IPS DF 19.7 (cell line): ENCODE results near the gene RBM43.
"Not testable (repeated sequence)": the region's sequence is repeated elsewhere in the genome, so short reads cannot be mapped to it uniquely, and the experiment has no call there.

Source experiments
- DNase-seq: peaks from one replicate; pipeline ENCODE4 v3.0.0-alpha.2; 2013; ENCODE audit warnings: low read depth, low spot score

Gene RBM43

DNA sequence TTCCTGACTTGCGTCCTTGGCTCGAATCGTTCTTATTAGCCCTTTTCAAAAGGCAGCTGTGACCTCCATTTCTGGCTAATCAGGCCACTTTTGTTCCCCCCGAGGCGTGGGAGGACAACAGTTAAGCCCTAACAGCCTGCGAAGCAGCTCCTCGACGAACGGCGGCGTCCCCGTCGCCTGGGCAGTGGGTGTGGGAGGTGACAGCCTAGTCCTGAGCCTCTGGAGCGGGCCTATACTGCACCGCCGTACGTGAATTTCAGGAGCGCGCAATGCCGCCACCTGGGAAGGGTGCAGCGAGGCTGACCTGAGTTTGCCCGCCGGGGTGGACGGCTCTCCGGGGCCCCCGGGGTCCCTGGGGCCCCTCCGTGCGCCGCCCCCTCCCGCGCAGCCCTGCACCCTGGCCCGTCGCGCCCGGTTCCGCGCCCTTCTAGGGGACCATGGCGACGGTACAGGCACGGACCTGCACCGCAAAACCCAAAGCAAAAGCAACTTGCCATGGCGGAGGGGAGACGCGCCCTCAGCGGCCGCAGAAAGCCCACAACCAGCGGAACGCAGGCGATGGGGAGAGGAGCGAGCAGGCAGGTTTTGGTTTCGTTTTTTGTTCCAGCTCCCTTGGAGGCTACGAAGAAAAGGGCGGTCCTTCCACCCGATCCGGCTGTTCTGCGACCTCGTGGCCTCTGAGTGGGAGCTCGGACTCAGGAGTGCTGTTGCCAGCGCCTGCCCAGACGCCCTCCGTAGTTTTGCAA is at the start of gene RBM43:
Gene RBM43, minus strand, starts transcription at position 633 of the 746 bp plus-strand sequence. Its CDS starts 136 bp downstream, at position 497.
- DNase-seq: peak; percentile 65

DNA sequence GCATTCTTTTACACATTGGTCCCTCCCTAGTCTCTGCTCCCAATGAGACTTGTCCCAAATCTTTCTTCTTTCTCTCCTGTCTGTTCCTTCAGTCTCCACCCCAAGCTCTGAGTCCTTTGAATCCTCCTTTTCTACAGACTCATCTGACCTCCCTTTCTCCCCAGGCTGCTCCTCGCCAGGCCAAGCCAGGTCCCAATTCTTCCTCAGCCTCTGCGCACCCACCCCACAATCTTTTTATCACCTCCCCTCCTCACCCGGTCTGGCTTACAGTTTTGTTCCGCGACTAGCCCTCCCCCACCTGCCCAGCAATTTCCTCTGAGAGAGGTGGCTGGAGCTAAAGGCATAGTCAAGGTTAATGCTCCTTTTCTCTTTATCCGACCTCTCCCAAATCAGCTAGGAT is 48.6 kb upstream of the RBM43 start:
- DNase-seq: not testable (repeated sequence)

DNA sequence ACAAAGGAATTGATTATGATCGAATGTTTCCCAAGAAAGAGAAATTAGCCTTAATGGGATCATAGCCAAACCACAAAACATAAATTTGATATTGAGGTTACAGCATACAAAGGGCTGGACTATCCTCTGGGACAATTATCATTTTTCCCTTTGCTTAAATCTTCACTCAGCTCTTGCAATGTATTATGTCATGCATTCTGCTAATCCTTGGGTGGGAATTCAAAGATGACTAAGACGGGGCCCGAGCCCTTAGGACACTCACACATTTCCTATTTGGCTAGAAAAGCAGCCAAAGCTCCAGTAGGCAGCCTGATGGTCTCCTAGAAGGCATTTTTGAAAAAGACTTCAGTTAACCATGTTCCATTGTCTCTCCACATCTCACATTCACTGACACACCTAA is 45.0 kb upstream of the RBM43 start:
- no peak for DNase-seq

DNA sequence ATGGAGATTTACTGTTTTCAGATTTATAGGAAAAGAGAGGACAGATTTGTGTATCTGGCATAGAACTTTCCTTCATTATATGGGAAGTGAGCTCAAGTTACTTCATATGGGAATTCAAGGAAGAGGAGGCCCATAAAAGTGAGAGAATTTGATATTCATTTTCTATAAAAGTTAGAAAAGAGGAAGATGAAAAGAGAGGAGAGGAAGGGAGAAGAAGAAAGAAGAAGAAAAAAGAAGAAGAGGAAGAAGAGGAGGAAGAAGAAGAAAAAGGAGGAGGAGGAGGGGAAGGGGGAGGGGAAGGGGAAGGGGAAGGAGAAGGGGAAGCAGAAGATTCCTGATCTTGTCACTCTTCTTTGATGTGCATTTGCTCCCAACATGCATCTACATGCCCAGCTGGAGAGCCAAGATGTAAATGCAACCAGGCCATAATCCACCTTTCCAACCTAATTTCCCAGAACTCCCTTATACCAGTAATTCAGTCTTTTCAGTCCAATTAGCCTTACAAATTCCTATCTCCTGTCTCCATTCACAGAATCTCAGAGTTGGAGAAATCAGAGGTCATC is 43.5 kb upstream of the RBM43 start:
- no peak for DNase-seq

DNA sequence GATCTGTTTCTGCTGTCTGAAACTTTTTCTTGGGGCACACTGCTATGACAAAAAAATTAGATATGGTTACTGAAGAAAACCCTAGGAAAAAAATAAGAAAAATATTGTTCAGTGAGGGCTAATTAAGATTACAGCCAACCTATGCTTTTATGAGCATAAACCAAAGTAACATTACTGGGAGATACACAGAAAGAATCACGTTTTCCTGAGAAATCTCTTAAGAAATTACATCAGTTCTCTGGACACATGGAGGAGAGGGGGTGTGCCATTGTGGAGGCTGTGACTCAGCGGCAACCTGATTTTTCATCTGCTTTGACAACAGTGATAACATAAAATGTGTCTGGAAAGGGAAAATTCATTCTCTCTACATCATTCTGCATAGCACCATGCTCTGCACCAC is 41.2 kb upstream of the RBM43 start:
- no peak for DNase-seq

DNA sequence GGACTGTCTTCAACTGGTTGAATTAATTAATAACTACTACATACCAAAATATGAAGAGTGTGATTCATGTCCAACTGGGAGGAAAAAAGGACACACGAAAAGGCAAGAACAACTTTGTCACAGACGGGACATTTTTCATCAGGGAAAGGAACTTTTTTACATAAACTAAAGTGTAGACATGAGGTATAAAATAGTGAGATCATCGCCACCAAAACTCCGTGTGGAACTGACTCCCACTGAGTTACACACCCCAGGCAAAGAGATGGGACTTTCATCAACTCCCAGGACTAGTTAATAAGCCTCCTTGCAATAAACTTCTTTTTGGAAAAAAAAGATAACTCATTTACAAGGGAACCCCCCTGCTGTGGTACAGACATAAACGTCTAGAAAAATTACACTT is 40.7 kb upstream of the RBM43 start:
- no peak for DNase-seq

DNA sequence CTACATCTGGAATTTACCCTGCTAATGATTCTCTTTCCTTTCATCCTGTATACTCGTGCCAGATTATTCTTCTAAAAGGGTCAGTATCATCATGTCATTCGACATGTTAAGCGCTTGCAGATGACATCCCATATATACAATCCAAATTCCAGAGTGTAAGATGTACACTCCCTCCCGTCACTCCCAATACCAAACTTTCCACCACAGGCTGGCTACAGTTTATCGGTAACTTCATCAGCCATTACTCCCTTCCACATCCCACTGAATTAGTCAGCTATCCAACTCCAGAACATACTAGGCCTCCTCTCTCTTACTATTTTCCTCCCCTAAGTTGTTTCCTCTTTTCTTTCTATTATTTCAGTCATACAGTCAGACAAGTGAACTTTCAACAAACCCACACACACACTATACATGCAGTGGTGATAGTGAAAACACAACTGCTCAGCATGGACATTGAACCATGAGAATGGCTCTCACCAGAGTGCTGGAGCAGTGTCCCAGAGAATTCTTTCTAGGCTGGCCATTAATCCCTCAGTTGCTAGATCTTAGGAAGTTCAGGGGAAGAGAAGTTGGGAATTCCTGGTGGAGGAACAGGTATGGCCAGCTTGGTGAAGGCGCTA is 38.4 kb upstream of the RBM43 start:
- no peak for DNase-seq

DNA sequence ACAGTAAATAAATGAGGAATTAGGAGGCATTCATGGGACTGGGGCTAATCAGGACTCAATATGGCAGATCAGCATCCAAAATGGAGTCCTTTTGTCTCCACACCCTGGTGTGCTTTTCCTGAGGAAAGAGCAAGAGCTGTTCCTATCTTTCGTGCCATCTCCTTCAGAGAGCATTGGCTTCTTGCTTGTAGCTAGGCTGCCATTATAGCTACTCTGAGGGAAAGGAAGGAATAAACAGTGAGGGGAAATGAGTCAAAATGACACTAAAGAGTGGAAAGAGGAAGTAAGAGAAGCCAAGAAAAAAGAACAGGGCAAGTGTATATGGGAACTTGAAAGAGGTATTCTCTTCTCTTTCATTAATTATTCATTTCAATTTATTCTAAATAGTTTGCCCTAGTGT is 36.2 kb upstream of the RBM43 start:
- no peak for DNase-seq

DNA sequence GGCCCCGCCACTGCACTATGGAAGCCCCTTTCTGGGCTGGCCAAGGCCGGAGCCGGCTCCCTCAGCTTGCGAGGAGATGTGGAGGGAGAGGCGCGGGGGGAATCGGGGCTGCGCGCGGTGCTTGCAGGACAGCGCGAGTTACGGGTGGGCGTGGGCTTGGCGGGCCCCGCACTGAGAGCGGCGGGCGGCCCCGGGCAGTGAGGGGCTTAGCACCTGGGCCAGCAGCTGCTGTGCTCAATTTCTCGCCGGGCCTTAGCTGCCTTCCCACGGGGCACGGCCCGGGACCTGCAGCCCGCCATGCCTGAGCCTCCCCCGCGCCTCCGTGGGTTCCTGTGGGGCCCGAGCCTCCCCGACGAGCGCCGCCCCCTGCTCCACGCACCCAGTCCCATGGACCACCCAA is 34.3 kb upstream of the RBM43 start:
- not testable (repeated sequence) for DNase-seq

DNA sequence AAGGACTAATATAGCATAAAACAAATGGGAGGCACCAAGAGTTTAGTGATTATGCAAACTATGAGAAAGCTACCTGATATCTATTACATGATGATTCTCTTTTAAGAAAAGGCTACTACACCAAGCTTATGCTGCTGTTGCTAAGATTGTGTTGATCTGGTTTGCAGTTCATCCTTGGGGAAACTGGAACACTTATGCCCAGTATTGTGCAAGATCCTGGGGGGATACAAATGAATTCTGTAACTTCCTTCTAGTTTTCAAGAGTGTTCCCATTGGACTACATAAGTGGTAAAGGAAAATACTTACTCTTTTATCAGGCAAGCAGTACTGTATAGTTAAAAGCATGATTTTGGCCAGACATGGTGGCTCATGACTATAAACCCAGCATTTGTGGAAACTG is 30.9 kb upstream of the RBM43 start:
- no peak for DNase-seq

DNA sequence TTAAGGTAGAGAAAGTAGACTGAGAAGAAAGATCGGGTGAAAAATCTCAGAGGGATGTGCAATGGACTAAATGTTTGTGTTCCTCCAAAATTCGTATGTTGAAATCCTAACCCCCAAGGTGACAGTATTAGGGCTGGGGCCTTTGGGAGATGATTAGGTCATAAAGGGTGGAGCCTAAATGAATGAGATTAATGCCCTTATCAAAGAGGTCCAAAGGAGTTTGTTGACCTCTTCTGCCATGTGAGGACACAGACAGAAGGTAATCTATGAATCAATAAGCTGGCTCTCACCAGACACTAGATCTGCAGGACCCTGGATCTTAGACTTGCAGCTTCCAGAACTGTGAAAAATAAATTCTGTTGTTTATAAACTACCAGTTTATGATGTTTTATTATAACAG is 30.5 kb upstream of the RBM43 start:
- DNase-seq: no peak

DNA sequence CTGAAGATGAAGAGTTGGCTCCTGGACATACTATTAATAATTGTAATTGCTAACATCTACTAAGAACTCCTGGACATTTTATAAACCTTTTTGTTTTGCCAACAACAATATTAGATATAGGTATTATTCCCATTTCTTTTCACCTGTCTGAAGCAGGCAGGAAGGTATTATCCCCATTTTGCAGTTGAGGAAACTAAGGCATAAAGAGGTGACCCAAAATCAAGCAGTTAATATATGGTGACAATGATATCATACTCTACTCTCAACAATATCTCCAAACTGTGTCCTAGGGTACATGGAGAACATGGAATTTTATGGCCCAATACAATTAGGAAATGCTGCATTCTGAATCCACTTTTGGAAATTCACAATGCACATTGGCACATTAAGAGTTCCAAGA is 29.6 kb upstream of the RBM43 start:
- no peak for DNase-seq

DNA sequence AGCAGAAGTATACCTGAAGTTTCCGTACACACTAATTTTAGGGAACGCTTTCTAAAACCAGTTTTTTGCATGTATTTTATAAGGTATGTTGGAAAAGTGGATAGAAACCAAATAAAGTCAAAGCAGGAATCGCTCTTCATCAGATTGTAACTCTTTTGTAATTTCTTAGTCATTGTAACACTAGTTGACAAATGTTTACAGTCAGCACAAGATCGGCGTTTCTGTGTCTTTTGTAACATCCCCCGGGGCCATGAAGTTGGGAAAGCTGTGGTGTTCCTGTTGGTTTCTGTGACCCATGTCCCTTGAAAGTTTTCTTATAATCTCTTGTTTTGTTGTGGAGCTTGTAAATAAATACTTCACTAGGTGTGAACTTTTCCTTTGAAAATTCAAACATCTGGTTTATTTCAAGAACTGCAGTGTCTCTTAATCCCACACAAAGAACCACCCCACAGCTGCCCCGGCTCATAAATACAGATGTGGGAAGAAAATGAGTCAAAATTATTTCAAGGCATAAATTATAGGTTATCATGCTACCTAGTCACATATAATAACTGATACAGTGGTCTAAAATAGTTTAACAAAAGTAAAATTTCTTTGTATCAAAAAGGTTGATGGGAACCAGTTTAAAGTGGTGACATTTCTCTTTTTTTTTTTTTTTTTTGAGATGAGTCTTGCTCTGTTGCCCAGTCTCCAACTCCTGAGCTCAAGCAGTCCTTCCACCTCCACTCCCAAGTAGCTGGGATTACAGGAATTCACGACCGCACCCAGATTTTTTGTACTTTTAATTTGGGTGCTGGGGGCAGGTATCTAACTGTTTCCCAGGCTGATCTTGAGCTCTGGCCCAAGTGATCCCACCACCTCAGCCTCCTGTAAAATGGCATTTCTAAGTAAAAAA is 28.6 kb upstream of the RBM43 start:
- no peak for DNase-seq

DNA sequence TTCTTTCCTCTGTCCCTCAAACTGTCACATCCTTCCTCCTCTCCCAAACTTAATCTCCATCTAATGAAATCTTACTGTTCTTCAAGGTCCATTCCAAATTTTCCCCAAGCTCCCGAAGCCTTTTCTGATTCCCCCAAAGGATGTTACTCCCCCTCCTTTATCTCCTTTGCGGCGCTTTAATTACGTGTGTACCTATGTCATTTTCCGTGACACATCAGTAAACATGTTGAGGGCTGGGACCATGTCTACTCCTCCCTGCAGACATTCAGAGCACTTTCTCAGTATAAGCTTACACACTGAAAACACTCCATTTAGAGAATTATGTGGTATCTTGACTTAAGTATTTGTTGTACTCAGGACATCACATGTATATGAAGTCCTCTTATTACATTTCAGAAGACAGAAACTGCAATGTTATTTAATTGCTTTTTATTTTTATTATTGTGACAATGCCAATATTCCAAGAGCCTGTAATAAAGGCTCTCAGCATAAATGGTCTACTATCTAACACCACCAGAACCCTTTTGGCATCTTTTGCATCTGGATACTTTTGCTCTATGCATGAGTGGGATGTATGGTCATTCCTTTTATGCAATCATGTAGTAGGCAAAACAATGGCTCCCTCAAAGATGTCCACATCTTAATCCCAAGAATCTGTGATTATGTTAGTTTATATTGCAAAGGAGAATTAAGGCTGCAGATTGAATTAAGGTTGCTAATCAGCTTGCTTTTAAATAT is 26.0 kb upstream of the RBM43 start:
- DNase-seq: no peak

DNA sequence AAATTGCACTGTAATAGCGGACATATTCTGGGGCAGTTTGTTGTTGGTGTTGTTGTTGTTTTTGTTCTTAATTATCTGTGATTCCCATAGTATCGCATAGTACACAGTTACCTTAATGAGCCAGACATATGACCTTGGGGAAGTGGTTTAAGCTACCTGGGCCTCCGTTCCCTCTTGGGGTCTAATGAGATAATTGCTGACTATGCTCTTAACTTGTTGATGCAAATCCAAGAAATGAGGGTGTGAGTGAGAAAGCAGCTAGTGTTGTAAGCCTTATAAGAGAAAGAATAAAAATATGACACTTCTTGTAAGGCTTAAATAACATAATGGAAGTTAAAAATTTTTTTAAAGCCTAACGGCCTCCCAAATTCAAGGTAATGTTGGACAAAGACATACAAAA is 20.7 kb upstream of the RBM43 start:
- no peak for DNase-seq

DNA sequence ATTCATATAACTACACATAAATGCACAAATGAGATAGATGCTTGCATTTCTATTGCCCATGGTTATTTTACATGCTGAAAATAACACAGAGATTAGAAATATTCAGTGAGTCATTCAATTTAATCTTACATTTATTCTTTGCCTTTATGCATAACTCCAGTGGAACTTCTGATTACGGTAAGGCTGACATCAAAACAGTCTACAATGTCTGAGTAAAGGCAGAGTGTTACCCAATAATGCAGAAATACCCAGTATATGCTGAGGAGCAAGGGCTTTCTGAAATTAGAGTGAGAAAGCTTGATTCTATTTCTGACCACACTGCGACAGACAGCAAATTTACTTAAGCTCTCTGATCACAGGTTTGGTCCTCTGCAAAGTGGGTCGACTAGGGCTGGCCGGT is 18.6 kb upstream of the RBM43 start:
- DNase-seq: no peak

DNA sequence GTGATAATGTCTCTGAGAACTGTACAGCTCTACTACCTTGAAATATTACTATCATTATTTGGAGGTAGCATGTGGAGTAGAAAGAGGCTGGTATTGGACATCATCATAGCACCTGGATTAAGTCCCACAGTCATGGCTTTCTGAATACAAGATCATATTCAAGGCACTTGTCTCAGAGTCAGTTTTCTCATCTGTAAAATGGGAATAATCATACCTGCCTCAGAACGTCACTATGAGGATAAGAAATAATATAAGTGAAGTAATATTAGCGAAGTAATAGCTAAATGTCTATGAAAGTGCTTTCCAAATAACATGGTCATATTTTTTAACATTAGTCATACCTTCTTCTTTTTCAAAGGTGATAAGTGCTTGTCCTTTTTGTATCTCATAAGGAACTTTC is 16.8 kb upstream of the RBM43 start:
- DNase-seq: no peak

DNA sequence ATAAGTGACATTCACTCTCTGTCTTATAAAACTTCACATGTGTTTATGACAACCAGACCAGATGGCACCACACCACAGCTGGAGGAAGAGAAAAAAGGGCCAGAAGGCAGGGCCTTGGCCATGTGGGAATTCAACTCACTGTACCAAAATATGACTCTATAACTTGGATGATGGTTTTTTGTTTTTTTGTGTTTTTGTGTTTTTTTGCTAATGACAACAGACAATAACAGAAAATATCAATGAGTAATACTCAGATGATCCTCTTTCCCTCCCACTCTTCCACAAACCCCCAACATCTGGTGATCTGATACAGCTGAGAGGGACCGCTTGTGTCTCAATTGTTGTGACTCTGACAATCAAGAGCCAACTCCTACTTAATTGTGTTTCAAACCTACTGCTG is 15.4 kb upstream of the RBM43 start:
- no peak for DNase-seq

DNA sequence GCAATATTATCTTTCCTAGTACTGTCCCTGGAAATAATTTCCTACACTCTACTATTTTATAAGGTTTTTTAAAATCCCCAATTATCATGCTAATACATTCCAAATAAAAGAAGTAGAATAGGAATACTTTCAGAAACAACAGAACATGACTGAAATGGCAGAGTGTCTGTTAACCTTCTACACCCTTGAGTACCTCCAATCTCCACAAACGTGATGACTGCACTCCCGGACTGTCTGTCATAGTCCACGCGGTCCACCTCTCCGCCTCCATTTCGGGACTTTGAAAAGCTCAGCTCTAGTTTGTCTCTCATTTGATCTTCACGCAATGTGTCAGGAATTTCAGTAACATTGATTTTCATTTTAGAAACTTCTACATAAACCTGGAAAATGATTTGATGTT is 13.6 kb upstream of the RBM43 start:
- no peak for DNase-seq

DNA sequence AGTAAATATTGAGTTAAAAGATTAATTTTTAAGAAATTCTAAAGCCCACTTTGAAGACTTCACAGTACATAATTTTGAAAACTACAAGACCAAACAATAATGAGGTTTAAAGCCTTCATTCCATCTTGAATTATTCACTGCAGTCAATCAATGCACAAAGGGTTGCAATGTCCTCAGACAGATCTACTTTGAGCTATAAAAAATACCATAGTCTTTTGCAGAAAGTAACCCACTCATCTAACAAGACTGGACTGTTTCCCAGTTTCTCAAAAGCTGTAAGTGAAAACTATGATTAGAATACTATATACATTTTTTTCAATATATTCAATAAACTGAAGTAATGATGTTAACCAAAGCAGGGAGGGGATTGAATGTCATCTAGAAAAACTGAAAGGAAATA is 10.2 kb upstream of the RBM43 start:
- DNase-seq: no peak

DNA sequence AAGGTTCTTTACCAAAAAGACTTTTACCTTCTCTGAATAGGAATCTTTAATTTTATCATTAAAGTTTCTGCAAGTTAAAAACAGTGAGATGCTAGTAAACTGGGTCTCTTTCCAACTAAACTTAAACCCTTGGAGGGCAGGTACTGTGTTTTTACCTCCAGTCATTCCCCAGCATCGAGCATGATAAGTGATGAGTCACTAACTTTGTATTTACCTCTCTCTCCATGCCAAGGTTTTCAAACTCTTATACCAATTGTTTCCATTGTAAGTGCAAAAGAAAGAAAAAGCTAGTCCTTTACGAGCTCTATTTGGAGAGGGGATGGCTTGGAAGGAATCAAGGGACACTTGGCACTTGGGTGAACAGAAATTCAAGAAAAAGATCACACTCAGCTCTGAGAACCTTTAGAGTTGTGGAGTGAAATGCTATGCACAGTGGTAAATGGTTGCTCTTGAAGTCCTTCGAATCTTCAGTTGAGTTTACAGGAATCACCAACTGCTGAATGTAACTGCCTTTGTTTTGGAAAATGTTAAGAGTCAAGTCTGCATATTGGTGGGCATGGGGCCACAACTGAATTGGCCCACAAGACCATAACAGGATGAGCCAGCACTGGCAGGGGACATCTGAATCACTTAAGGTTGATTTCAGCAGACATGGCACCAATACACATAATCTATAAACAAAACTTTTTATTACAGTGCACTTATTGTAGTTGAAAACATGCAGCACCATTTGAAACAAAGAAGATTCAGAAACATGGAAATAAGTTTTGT is 8.3 kb upstream of the RBM43 start:
- no peak for DNase-seq
